HCT116 (cell line): ENCODE measurements around the gene DLD.

Experiments
- CEBPB ChIP-seq: IDR thresholded peaks from 2 replicates; pipeline ENCODE4 v1.6.1; 2012; ENCODE audit warnings: low read depth
- EZH2phosphoT487 ChIP-seq: fragments of 200-600 bp; IDR thresholded peaks from 2 replicates; pipeline ENCODE4 v1.6.1; 2018; ENCODE audit warnings: antibody characterized with exemption, borderline replicate concordance
- POLR2A ChIP-seq: IDR thresholded peaks from 2 replicates; pipeline ENCODE4 v1.7.0; 2011; ENCODE audit warnings: borderline replicate concordance; ENCODE audit not compliant: insufficient read depth, insufficient read length; ENCODE audit errors: extremely low read depth
- YY1 ChIP-seq: IDR thresholded peaks from 2 replicates; pipeline ENCODE4 v1.6.1; 2011; ENCODE audit warnings: low read length, low read depth, moderate library complexity, mild to moderate bottlenecking; ENCODE audit not compliant: insufficient replicate concordance; ENCODE audit errors: extremely low read depth
- TF ChIP-seq, protein P1 (sequence below), 3 experiments: fragments of 200-600 bp in 1 of 3; sonication (generic) in 1 of 3; IDR thresholded peaks in 2 of 3; conservative IDR thresholded peaks in 1 of 3; 2 replicates each; pipeline ENCODE4 v1.5.1; 2012 to 2017; ENCODE audit warnings: low read depth in 2 of 3, low read length in 2 of 3, antibody characterized with exemption in 1 of 3, borderline replicate concordance in 1 of 3, control low read depth in 1 of 3, mild to moderate bottlenecking in 1 of 3, mixed read lengths in 1 of 3, mixed run types in 1 of 3, moderate library complexity in 1 of 3; ENCODE audit not compliant: insufficient read depth in 1 of 3
- TF ChIP-seq, protein P2 (sequence below): IDR thresholded peaks from 2 replicates; pipeline ENCODE4 v1.6.1; 2012
- TF ChIP-seq, protein P3 (sequence below): IDR thresholded peaks from 2 replicates; pipeline ENCODE4 v1.6.1; 2012; ENCODE audit warnings: low read depth

DNA sequence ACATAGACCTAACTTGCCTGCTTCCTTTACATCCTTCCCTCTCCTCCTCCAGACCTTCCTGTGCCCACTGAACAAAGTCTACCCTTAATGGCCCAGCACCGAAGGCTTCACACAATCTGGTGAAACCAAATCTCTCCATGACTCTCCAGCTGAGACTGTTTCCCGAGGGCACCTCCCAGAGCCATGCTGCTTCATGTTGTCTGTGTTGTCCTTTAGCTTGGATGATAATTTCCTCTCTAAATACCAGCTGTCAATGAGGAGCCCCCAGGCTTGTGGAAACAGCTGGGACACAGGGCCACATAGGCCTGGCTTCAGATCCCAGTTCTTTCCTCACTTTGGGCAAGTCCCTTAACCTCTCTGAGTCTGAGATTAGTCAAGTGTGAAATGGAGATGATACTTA is 54.3 kb downstream of the DLD start:
- TF ChIP-seq, protein P1, sequence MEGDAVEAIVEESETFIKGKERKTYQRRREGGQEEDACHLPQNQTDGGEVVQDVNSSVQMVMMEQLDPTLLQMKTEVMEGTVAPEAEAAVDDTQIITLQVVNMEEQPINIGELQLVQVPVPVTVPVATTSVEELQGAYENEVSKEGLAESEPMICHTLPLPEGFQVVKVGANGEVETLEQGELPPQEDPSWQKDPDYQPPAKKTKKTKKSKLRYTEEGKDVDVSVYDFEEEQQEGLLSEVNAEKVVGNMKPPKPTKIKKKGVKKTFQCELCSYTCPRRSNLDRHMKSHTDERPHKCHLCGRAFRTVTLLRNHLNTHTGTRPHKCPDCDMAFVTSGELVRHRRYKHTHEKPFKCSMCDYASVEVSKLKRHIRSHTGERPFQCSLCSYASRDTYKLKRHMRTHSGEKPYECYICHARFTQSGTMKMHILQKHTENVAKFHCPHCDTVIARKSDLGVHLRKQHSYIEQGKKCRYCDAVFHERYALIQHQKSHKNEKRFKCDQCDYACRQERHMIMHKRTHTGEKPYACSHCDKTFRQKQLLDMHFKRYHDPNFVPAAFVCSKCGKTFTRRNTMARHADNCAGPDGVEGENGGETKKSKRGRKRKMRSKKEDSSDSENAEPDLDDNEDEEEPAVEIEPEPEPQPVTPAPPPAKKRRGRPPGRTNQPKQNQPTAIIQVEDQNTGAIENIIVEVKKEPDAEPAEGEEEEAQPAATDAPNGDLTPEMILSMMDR (IDR thresholded peaks at IDR 0.05 in 2 of 3, conservative IDR thresholded peaks at IDR 0.05 in 1 of 3; ENCODE audit: borderline replicate concordance in 1 of 3, insufficient read depth in 1 of 3, low read depth in 2 of 3, low read length in 2 of 3) = no peak
- TF ChIP-seq CEBPB (no peak), YY1 (no peak), EZH2phosphoT487 (no peak), POLR2A (no peak)
- TF ChIP-seq, protein P2, sequence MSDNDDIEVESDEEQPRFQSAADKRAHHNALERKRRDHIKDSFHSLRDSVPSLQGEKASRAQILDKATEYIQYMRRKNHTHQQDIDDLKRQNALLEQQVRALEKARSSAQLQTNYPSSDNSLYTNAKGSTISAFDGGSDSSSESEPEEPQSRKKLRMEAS = no peak
- TF ChIP-seq, protein P3, sequence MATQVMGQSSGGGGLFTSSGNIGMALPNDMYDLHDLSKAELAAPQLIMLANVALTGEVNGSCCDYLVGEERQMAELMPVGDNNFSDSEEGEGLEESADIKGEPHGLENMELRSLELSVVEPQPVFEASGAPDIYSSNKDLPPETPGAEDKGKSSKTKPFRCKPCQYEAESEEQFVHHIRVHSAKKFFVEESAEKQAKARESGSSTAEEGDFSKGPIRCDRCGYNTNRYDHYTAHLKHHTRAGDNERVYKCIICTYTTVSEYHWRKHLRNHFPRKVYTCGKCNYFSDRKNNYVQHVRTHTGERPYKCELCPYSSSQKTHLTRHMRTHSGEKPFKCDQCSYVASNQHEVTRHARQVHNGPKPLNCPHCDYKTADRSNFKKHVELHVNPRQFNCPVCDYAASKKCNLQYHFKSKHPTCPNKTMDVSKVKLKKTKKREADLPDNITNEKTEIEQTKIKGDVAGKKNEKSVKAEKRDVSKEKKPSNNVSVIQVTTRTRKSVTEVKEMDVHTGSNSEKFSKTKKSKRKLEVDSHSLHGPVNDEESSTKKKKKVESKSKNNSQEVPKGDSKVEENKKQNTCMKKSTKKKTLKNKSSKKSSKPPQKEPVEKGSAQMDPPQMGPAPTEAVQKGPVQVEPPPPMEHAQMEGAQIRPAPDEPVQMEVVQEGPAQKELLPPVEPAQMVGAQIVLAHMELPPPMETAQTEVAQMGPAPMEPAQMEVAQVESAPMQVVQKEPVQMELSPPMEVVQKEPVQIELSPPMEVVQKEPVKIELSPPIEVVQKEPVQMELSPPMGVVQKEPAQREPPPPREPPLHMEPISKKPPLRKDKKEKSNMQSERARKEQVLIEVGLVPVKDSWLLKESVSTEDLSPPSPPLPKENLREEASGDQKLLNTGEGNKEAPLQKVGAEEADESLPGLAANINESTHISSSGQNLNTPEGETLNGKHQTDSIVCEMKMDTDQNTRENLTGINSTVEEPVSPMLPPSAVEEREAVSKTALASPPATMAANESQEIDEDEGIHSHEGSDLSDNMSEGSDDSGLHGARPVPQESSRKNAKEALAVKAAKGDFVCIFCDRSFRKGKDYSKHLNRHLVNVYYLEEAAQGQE = no peak
